NCI-H82 (cell line): ENCODE data around the gene KCNJ18.
"Not testable (repeated sequence)": the region's sequence is repeated elsewhere in the genome, so short reads cannot be mapped to it uniquely, and the experiment has no call there.

Source experiments
- DNase-seq: peaks from one replicate; lab custom pipeline; 2025; lab: John Stamatoyannopoulos, UW

Gene KCNJ18

GRCh38 chr17:21685061-21685795 is 7.1 kb upstream of the KCNJ18 start:
- DNase-seq: not testable (repeated sequence)

GRCh38 chr17:21686165-21687015 is 5.9 kb upstream of the KCNJ18 start:
- DNase-seq: no peak

GRCh38 chr17:21687136-21687953 is 5.0 kb upstream of the KCNJ18 start:
- DNase-seq: no peak

GRCh38 chr17:21688293-21688949 is 3.9 kb upstream of the KCNJ18 start:
- DNase-seq: no peak

- no peak for DNase-seq
Measured at GRCh38 chr17:21689604-21690003, 2.7 kb upstream of the KCNJ18 start.

- DNase-seq: not testable (repeated sequence)
Measured at GRCh38 chr17:21690811-21691210, 1.5 kb upstream of the KCNJ18 start.

- DNase-seq: not testable (repeated sequence)
Measured at GRCh38 chr17:21691481-21691880, 842 bp upstream of the KCNJ18 start.

- DNase-seq: not testable (repeated sequence)
Measured at GRCh38 chr17:21692704-21693065, 362 bp downstream of the KCNJ18 start.

- not testable (repeated sequence) for DNase-seq
Measured at GRCh38 chr17:21693391-21693796, 1.1 kb downstream of the KCNJ18 start.

GRCh38 chr17:21693937-21694336 is 1.6 kb downstream of the KCNJ18 start:
- not testable (repeated sequence) for DNase-seq

GRCh38 chr17:21696227-21696626 is 3.9 kb downstream of the KCNJ18 start:
- DNase-seq: not testable (repeated sequence)

GRCh38 chr17:21696842-21697507 is 4.7 kb downstream of the KCNJ18 start:
- DNase-seq: not testable (repeated sequence)

GRCh38 chr17:21697508-21697860 is 5.2 kb downstream of the KCNJ18 start:
- not testable (repeated sequence) for DNase-seq

- not testable (repeated sequence) for DNase-seq
Measured at GRCh38 chr17:21698437-21699075, 6.2 kb downstream of the KCNJ18 start.

- not testable (repeated sequence) for DNase-seq
Measured at GRCh38 chr17:21699124-21699523, 6.8 kb downstream of the KCNJ18 start.

GRCh38 chr17:21699573-21700236 is 7.4 kb downstream of the KCNJ18 start:
- DNase-seq: not testable (repeated sequence)

- not testable (repeated sequence) for DNase-seq
Measured at GRCh38 chr17:21701090-21701489, 8.8 kb downstream of the KCNJ18 start.

- DNase-seq: not testable (repeated sequence)
Measured at GRCh38 chr17:21702029-21702428, 9.7 kb downstream of the KCNJ18 start.

GRCh38 chr17:21702521-21702920 is 10.2 kb downstream of the KCNJ18 start:
- not testable (repeated sequence) for DNase-seq
